ENCODE results near the gene SHMT2. TPM values are rescaled to one million over a fixed set of nuclear protein-coding genes. Genes with fewer than 3 reads are reported as not detected.

SHMT2 gene
- total RNA-seq, 1 donor from 2014 or later: 162 TPM

- no peaks in the 10 kb centered on the region for H3K4me1 Mint-ChIP-seq (ENCODE audit: low read depth)
- no peaks in the 10 kb centered on the region for H3K27me3 Mint-ChIP-seq
- no peaks in the 10 kb centered on the region for H3K9me3 Mint-ChIP-seq (ENCODE audit: low read depth)
- no peak for DNase-seq (ENCODE audit: low spot score, unreplicated experiment)
- TF ChIP-seq CTCF (IDR thresholded peaks at IDR 0.05; ENCODE audit: unreplicated experiment): no peak
- no peak overlapping the region for H3K4me3 Mint-ChIP-seq (ENCODE audit: low read depth)
- peaks cover 17% of the 10 kb centered on the region for H3K36me3 Mint-ChIP-seq (ENCODE audit: insufficient read depth)
- no peak overlapping the region for H3K27ac Mint-ChIP-seq
Measured at GRCh38 chr12:57205186-57205585, 24.3 kb upstream of the SHMT2 start.

GRCh38 chr12:57205931-57206330, 23.6 kb upstream of the SHMT2 start:
- H3K27me3 Mint-ChIP-seq: no peaks in the 10 kb centered on the region
- DNase-seq (ENCODE audit: low spot score, unreplicated experiment): no peak
- H3K4me1 Mint-ChIP-seq (ENCODE audit: low read depth): no peaks in the 10 kb centered on the region
- peaks cover 17% of the 10 kb centered on the region for H3K36me3 Mint-ChIP-seq (ENCODE audit: insufficient read depth)
- TF ChIP-seq CTCF (IDR thresholded peaks at IDR 0.05; ENCODE audit: unreplicated experiment): no peak
- no peak overlapping the region for H3K4me3 Mint-ChIP-seq (ENCODE audit: low read depth)
- H3K27ac Mint-ChIP-seq: no peak overlapping the region
- no peaks in the 10 kb centered on the region for H3K9me3 Mint-ChIP-seq (ENCODE audit: low read depth)

- peaks cover 13% of the 10 kb centered on the region for H3K36me3 Mint-ChIP-seq (ENCODE audit: insufficient read depth)
- TF ChIP-seq CTCF (IDR thresholded peaks at IDR 0.05; ENCODE audit: unreplicated experiment): no peak
- no peaks in the 10 kb centered on the region for H3K27me3 Mint-ChIP-seq
- H3K4me3 Mint-ChIP-seq (ENCODE audit: low read depth): no peak overlapping the region
- no peaks in the 10 kb centered on the region for H3K9me3 Mint-ChIP-seq (ENCODE audit: low read depth)
- H3K4me1 Mint-ChIP-seq (ENCODE audit: low read depth): no peaks in the 10 kb centered on the region
- DNase-seq (ENCODE audit: low spot score, unreplicated experiment): no peak
- H3K27ac Mint-ChIP-seq: no peak overlapping the region
Measured at GRCh38 chr12:57207731-57208630, 21.5 kb upstream of the SHMT2 start.

GRCh38 chr12:57208631-57209282, 20.8 kb upstream of the SHMT2 start:
- DNase-seq (ENCODE audit: low spot score, unreplicated experiment): no peak
- no peak for TF ChIP-seq CTCF (IDR thresholded peaks at IDR 0.05; ENCODE audit: unreplicated experiment)
- Mint-ChIP-seq H3K27me3 (peaks cover 5% of the 10 kb centered on the region), H3K4me1 (ENCODE audit: low read depth) (peaks cover 5% of the 10 kb centered on the region), H3K27ac (no peak overlapping the region), H3K9me3 (ENCODE audit: low read depth) (no peaks in the 10 kb centered on the region), H3K4me3 (ENCODE audit: low read depth) (no peak overlapping the region), H3K36me3 (ENCODE audit: insufficient read depth) (peaks cover 12% of the 10 kb centered on the region)

GRCh38 chr12:57209916-57210315, 19.6 kb upstream of the SHMT2 start:
- H3K36me3 Mint-ChIP-seq (ENCODE audit: insufficient read depth): peaks cover 11% of the 10 kb centered on the region
- no peaks in the 10 kb centered on the region for H3K9me3 Mint-ChIP-seq (ENCODE audit: low read depth)
- peaks cover 12% of the 10 kb centered on the region for H3K4me1 Mint-ChIP-seq (ENCODE audit: low read depth)

More at GRCh38 chr12:57209916-57210315, 19.6 kb upstream of the SHMT2 start:
- Mint-ChIP-seq H3K27ac (no peak overlapping the region), H3K4me3 (ENCODE audit: low read depth) (no peak overlapping the region), H3K27me3 (peaks cover 17% of the 10 kb centered on the region)
- no peak for TF ChIP-seq CTCF (IDR thresholded peaks at IDR 0.05; ENCODE audit: unreplicated experiment)
- no peak for DNase-seq (ENCODE audit: low spot score, unreplicated experiment)
